ENCODE data around the gene NFKBIB. TPM values are rescaled to one million over a fixed set of nuclear protein-coding genes. Genes with fewer than 3 reads are reported as not detected.
A peak's percentile ranks its signal among the peaks of the same experiment; 100 is the strongest.

Gene NFKBIB
- total RNA-seq, 1 experiment from 2014 or later: 39.8 TPM

DNA sequence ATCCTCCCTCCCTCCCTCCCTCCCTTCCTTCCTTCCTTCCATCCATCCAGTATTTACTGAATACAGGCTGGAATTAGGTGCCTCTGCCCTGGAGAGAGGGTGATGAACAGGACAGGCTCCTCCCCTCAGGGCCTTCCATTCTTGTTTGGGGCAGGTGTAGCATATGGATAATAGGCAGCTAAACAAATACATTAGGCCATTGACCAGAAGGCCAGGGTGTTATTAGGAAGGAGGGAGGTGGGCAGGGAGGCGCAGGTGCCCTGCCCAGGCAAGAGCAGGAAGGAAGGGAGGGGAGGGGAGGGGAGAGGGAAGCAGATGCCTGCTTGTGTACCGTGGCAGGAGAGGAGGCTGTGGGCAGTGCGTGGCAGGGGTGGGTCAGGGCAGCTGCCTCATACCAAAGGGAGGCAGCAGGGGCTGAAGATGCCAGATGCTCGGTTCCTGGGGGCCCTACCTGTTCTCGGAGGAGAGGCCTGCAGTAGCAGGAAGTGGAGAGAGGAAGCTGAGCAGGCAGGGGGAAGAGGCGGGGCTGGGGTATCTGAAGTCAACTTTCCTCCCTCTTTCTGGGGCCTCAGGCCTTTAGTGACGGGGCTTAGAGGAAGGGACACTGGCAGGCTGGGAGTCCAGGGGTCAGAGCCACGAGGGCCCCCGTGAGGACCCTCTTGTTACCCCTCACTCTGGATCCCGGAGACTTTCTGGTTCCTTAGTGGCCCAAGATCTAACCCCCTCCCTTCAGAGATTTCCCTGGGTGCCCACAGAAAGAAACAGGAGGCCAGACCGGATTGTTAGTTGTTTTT is 21.8 kb upstream of the NFKBIB start, which contains the start of gene RINL:
TSS of gene RINL (minus strand) at position 495 of the 794 bp plus-strand sequence. CDS start 1,533 bp downstream, outside the sequence.
- H3K4me3 Mint-ChIP-seq: peak within 1 kb of the TSS; percentile 39; the same call in 1 of the 2 replicates
- ChIA-PET POLR2A (interaction anchor here (0.6 to 0.7 kb wide), 3 partner anchors 9 to 282 kb away, joined by 3 to 5 read pairs (median 3); no protein-coding TSS in a partner anchor), CTCF (interaction anchor here (0.7 to 7.1 kb wide), 8 partner anchors 9 to 122 kb away, joined by 3 to 43 read pairs (median 5); partner anchors contain the start of genes MRPS12, NFKBIB and SARS2)
- peaks cover 26% of the 10 kb centered on the region for H3K4me1 Mint-ChIP-seq
- peak within 1 kb of the TSS; percentile 83; the same call in 1 of the 2 replicates for H3K27ac Mint-ChIP-seq
- TF ChIP-seq OVOL2 (CRISPR knock-in tag; IDR thresholded peaks at IDR 0.05; ENCODE audit: borderline replicate concordance): no peak
- TF ChIP-seq, protein P1, sequence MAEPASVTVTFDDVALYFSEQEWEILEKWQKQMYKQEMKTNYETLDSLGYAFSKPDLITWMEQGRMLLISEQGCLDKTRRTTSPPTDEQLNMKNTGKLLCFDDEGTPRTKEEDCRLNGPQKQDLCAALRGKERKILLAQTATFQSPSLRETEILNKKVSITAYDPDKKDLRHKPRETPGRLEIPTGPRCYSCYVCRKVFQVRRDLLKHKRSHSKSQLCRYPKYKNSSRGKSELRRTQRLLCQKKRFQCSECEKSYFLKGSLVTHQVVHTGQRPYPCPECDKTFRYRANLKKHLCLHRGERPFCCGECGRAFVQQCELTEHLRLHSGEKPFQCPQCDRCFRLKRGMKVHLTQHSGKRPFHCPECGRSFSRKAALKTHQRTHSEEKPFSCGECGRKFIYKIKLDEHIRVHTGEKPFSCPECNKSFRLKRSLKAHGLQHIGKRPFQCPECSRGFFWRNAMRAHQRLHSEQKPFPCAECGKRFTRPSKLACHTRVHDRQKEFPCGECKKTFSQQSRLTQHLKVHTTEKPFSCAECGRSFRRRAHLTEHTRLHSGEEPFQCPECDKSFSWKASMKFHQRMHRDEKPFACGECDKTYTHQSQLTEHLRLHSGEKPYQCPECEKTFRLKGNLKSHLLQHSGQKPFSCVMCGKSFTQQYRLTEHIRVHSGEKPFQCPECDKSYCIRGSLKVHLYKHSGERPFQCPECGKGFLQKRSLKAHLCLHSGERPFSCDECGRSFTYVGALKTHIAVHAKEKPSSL (CRISPR knock-in tag; conservative IDR thresholded peaks at IDR 0.05): no peak
- no peak for TF ChIP-seq IRF2 (CRISPR knock-in tag; IDR thresholded peaks at IDR 0.05; ENCODE audit: borderline replicate concordance, low read depth)
- TF ChIP-seq, protein P2, sequence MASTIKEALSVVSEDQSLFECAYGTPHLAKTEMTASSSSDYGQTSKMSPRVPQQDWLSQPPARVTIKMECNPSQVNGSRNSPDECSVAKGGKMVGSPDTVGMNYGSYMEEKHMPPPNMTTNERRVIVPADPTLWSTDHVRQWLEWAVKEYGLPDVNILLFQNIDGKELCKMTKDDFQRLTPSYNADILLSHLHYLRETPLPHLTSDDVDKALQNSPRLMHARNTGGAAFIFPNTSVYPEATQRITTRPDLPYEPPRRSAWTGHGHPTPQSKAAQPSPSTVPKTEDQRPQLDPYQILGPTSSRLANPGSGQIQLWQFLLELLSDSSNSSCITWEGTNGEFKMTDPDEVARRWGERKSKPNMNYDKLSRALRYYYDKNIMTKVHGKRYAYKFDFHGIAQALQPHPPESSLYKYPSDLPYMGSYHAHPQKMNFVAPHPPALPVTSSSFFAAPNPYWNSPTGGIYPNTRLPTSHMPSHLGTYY (CRISPR knock-in tag; IDR thresholded peaks at IDR 0.05): no peak
- TF ChIP-seq HMGA2 (CRISPR knock-in tag; IDR thresholded peaks at IDR 0.05): no peak
- H3K9me3 Mint-ChIP-seq: no peaks in the 10 kb centered on the region
- ATAC-seq (peak; percentile 45), DNase-seq (ENCODE audit: low spot score) (no peak)
- H3K36me3 Mint-ChIP-seq: no peaks in the 10 kb centered on the region
- H3K27me3 Mint-ChIP-seq (ENCODE audit: low read depth): no peaks in the 10 kb centered on the region; the same call in 1 of the 2 replicates

DNA sequence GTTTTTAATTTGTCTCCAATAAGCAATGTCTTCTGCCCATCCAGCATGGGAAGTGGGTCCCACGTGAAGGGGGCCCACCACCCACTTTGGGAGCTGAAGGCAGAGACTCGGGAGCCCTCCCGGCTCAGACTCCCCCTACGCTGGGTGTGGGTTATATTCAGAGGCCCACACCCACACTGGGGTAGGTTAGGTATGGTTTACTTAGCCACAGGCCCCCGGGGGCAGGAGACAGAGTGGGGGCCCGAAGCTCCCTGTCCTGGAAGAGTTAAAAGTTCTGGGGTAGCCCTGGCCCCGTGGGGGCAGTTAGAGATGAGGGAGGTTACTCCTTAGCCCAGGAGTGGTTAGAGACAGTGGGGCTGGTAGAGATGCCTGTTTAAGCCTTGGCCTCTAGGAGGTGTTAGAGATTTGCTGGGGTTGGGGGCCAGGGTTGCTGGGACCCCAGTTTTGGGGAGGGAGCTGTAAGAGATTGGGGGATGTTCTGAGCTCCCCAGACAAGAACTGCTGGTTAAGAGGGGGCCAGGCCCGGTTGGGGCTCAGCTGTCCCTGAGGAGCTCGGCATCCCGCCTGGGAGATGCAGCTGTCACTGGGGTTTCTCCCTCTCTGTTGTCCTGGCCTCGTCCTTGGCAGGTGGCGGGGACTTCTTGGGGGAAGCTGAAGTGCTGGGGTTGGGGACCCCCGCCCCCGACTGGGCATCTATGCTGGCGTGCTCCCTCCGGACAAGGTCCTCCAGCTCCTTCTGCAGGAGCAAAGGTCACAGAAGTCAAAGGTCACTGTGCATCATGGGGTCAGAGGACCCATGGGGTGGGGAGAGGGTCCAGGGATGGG is 21.0 kb upstream of the NFKBIB start:
- Mint-ChIP-seq H3K4me1 (peaks cover 26% of the 10 kb centered on the region), H3K27me3 (ENCODE audit: low read depth) (no peaks in the 10 kb centered on the region; the same call in 1 of the 2 replicates), H3K36me3 (no peaks in the 10 kb centered on the region), H3K4me3 (no peak overlapping the region), H3K27ac (no peak overlapping the region), H3K9me3 (no peaks in the 10 kb centered on the region)
- ChIA-PET CTCF (interaction anchor here (1.2 to 7.1 kb wide), 7 partner anchors 9 to 110 kb away, joined by 3 to 43 read pairs (median 6); partner anchors contain the start of genes MRPS12, NFKBIB and SARS2), POLR2A (interaction anchor here (0.7 kb wide), 1 partner anchor 9 kb away, joined by 3 read pairs; no protein-coding TSS in a partner anchor)
- ATAC-seq: no peak
- TF ChIP-seq NR2C2 (CRISPR knock-in tag; IDR thresholded peaks at IDR 0.05) (0 out of 2 replicates have a peak, but pooled peaks have one; percentile 13), EMX1 (CRISPR knock-in tag; IDR thresholded peaks at IDR 0.05) (no peak), ZNF671 (CRISPR knock-in tag; IDR thresholded peaks at IDR 0.05) (no peak)
- DNase-seq (ENCODE audit: low spot score): no peak

DNA sequence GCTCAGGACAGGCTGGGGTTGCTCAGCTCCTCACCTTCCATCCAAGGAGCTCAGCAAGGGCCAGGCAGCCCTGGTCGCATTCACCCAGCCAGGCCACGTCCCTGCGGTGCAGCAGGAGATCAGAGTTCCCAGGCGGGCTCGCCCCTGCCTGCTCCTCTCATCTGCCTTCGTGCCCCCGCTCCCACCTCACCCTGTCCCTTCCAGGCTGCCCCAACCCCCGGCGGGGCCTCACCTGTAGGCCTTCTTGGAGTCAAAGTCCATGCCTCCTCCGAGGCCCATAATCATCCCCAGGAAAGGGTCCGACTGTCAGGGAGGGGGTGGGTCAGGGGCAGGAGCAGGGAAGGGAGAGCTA is 20.4 kb upstream of the NFKBIB start:
- DNase-seq (ENCODE audit: low spot score): no peak
- peaks cover 26% of the 10 kb centered on the region for H3K4me1 Mint-ChIP-seq
- no peaks in the 10 kb centered on the region for H3K9me3 Mint-ChIP-seq
- no peaks in the 10 kb centered on the region for H3K36me3 Mint-ChIP-seq
- no peak overlapping the region for H3K4me3 Mint-ChIP-seq
- CTCF ChIA-PET: interaction anchor here (0.6 to 7.1 kb wide), 6 partner anchors 8 to 110 kb away, joined by 3 to 43 read pairs (median 6); partner anchors contain the start of genes MRPS12 and SARS2
- POLR2A ChIA-PET: no interaction called here
- no peak for ATAC-seq
- H3K27ac Mint-ChIP-seq: no peak overlapping the region
- no peaks in the 10 kb centered on the region; the same call in 1 of the 2 replicates for H3K27me3 Mint-ChIP-seq (ENCODE audit: low read depth)
- TF ChIP-seq TEAD4 (CRISPR knock-in tag; IDR thresholded peaks at IDR 0.05): no peak
- TF ChIP-seq, protein P3, sequence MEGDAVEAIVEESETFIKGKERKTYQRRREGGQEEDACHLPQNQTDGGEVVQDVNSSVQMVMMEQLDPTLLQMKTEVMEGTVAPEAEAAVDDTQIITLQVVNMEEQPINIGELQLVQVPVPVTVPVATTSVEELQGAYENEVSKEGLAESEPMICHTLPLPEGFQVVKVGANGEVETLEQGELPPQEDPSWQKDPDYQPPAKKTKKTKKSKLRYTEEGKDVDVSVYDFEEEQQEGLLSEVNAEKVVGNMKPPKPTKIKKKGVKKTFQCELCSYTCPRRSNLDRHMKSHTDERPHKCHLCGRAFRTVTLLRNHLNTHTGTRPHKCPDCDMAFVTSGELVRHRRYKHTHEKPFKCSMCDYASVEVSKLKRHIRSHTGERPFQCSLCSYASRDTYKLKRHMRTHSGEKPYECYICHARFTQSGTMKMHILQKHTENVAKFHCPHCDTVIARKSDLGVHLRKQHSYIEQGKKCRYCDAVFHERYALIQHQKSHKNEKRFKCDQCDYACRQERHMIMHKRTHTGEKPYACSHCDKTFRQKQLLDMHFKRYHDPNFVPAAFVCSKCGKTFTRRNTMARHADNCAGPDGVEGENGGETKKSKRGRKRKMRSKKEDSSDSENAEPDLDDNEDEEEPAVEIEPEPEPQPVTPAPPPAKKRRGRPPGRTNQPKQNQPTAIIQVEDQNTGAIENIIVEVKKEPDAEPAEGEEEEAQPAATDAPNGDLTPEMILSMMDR (IDR thresholded peaks at IDR 0.05): no peak
- TF ChIP-seq ZNF121 (CRISPR knock-in tag; IDR thresholded peaks at IDR 0.05): no peak
- TF ChIP-seq, protein P4, sequence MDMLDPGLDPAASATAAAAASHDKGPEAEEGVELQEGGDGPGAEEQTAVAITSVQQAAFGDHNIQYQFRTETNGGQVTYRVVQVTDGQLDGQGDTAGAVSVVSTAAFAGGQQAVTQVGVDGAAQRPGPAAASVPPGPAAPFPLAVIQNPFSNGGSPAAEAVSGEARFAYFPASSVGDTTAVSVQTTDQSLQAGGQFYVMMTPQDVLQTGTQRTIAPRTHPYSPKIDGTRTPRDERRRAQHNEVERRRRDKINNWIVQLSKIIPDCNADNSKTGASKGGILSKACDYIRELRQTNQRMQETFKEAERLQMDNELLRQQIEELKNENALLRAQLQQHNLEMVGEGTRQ (CRISPR knock-in tag; IDR thresholded peaks at IDR 0.05): no peak
- TF ChIP-seq ETV6 (CRISPR knock-in tag; IDR thresholded peaks at IDR 0.05): no peak
- TF ChIP-seq, protein P5, sequence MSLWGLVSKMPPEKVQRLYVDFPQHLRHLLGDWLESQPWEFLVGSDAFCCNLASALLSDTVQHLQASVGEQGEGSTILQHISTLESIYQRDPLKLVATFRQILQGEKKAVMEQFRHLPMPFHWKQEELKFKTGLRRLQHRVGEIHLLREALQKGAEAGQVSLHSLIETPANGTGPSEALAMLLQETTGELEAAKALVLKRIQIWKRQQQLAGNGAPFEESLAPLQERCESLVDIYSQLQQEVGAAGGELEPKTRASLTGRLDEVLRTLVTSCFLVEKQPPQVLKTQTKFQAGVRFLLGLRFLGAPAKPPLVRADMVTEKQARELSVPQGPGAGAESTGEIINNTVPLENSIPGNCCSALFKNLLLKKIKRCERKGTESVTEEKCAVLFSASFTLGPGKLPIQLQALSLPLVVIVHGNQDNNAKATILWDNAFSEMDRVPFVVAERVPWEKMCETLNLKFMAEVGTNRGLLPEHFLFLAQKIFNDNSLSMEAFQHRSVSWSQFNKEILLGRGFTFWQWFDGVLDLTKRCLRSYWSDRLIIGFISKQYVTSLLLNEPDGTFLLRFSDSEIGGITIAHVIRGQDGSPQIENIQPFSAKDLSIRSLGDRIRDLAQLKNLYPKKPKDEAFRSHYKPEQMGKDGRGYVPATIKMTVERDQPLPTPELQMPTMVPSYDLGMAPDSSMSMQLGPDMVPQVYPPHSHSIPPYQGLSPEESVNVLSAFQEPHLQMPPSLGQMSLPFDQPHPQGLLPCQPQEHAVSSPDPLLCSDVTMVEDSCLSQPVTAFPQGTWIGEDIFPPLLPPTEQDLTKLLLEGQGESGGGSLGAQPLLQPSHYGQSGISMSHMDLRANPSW (CRISPR knock-in tag; conservative IDR thresholded peaks at IDR 0.05; ENCODE audit: low read depth): no peak
- no peak for TF ChIP-seq EMX1 (CRISPR knock-in tag; IDR thresholded peaks at IDR 0.05)
- TF ChIP-seq SP1 (CRISPR knock-in tag; conservative IDR thresholded peaks at IDR 0.05): no peak
- no peak for TF ChIP-seq GRHL2 (CRISPR knock-in tag; IDR thresholded peaks at IDR 0.05; ENCODE audit: insufficient replicate concordance, severe bottlenecking)
- TF ChIP-seq, protein P1 (CRISPR knock-in tag; conservative IDR thresholded peaks at IDR 0.05): no peak
- TF ChIP-seq NFE2L1 (CRISPR knock-in tag; IDR thresholded peaks at IDR 0.05): no peak

Data from WTC11 (cell line).